B cell (primary cell): ENCODE data around the gene NFAM1. TPM values are rescaled to one million over a fixed set of nuclear protein-coding genes. Genes with fewer than 3 reads are reported as not detected.

Experiments
- ATAC-seq: fragments of 200-7000 bp; cut with Tn5 transposase; one replicate; pipeline ENCODE4 v1.10.0; 2021; ENCODE audit warnings: low read depth, mild to moderate bottlenecking, moderate number of reproducible peaks, moderate library complexity
- CTCF ChIA-PET: fragments of 350-600 bp; sonication (Branson Sonifier 250); formaldehyde crosslinking; loops from one replicate; lab custom pipeline; 2021; ENCODE audit warnings: antibody characterized with exemption, inconsistent platforms; lab: Charles Lee
- POLR2A ChIA-PET: fragments of 350-600 bp; sonication (Branson Sonifier 250); formaldehyde crosslinking; loops from one replicate; lab custom pipeline; 2021; ENCODE audit warnings: antibody characterized with exemption; lab: Charles Lee
- DNase-seq: peaks from one replicate; pipeline ENCODE4 v3.0.0; 2013
- H2AFZ ChIP-seq: 2 replicates; pipeline ENCODE4 v1.6.1; 2012; ENCODE audit warnings: mild to moderate bottlenecking, low read depth, low read length; ENCODE audit not compliant: insufficient read depth, poor library complexity, severe bottlenecking
- H3K27ac ChIP-seq, 2 donors: 1 replicate in 1 of 2; 2 replicates in 1 of 2; pipeline ENCODE4 v1.5.1; 2012 to 2013; ENCODE audit warnings: low read length in 2 of 2, mild to moderate bottlenecking in 2 of 2, moderate library complexity in 1 of 2
- H3K27me3 ChIP-seq, 4 experiments: fragments of 200-600 bp in 1 of 4; sonication (generic) in 1 of 4; replicated peaks in 1 of 4; 1 replicate in 2 of 4; 2 replicates in 2 of 4; pipeline versions ENCODE4 v1.6.1 to v1.7.0; 2013 to 2016; ENCODE audit warnings: low read length in 3 of 4, mild to moderate bottlenecking in 2 of 4, mixed read lengths in 1 of 4, moderate library complexity in 1 of 4; ENCODE audit not compliant: insufficient read depth in 4 of 4, control insufficient read depth in 3 of 4; ENCODE audit errors: control extremely low read depth in 1 of 4
- H3K36me3 ChIP-seq, 2 experiments: replicated peaks in 1 of 2; 1 replicate in 1 of 2; 2 replicates in 1 of 2; pipeline versions ENCODE4 v1.6.1 to v1.7.1; 2013; ENCODE audit warnings: low read length in 1 of 2; ENCODE audit not compliant: insufficient read depth in 2 of 2, control insufficient read depth in 1 of 2; ENCODE audit errors: control extremely low read depth in 1 of 2, extremely low read depth in 1 of 2
- H3K4me1 ChIP-seq, 2 donors: fragments of 200-600 bp in 1 of 2; sonication (generic) in 1 of 2; 1 replicate in 1 of 2; 2 replicates in 1 of 2; pipeline versions ENCODE4 v1.5.1 to v1.6.1; 2013 to 2017; ENCODE audit warnings: low read length in 2 of 2; ENCODE audit not compliant: control insufficient read depth in 2 of 2, insufficient read depth in 2 of 2
- H3K4me2 ChIP-seq: replicated peaks from 2 replicates; pipeline ENCODE3; 2012; ENCODE audit warnings: mild to moderate bottlenecking, low read depth, low read length; ENCODE audit not compliant: poor library complexity, severe bottlenecking
- H3K4me3 ChIP-seq, 5 experiments: fragments of 200-600 bp in 1 of 5; sonication (generic) in 1 of 5; 1 replicate in 3 of 5; 2 replicates in 2 of 5; pipeline versions ENCODE4 v1.5.1 to v1.7.0; 2011 to 2016; ENCODE audit warnings: low read length in 4 of 5, mild to moderate bottlenecking in 4 of 5, low read depth in 2 of 5, control low read depth in 1 of 5, moderate library complexity in 1 of 5; ENCODE audit not compliant: insufficient read depth in 1 of 5; ENCODE audit errors: control extremely low read depth in 1 of 5, extremely low read depth in 1 of 5
- H3K79me2 ChIP-seq: fragments of 200-600 bp; sonication (generic); one replicate; pipeline ENCODE4 v1.6.0; 2016; ENCODE audit warnings: low read length; ENCODE audit not compliant: control insufficient read depth, insufficient read depth
- H3K9ac ChIP-seq: fragments of 200-600 bp; sonication (generic); 2 replicates; pipeline ENCODE4 v1.6.1; 2017; ENCODE audit warnings: mild to moderate bottlenecking, low read length, moderate library complexity
- H3K9me3 ChIP-seq, 3 donors: one replicate each; pipeline versions ENCODE4 v1.6.1 to v1.7.1; 2013; ENCODE audit warnings: low read length in 2 of 3; ENCODE audit not compliant: control insufficient read depth in 2 of 3, insufficient read depth in 1 of 3; ENCODE audit errors: control extremely low read depth in 1 of 3
- H4K20me1 ChIP-seq: 2 replicates; pipeline ENCODE4 v1.6.0; 2012; ENCODE audit warnings: mild to moderate bottlenecking, low read length; ENCODE audit not compliant: insufficient read depth, control insufficient read depth, poor library complexity, severe bottlenecking
- H3K27ac Mint-ChIP-seq: one replicate; pipeline ENCODE4 v1.8.0; 2021; ENCODE audit warnings: mixed read lengths
- H3K27me3 Mint-ChIP-seq: one replicate; pipeline ENCODE4 v1.8.0; 2021; ENCODE audit warnings: mixed read lengths
- H3K4me1 Mint-ChIP-seq: one replicate; pipeline ENCODE4 v1.8.0; 2021; ENCODE audit warnings: mixed read lengths
- H3K4me3 Mint-ChIP-seq: one replicate; pipeline ENCODE4 v1.8.0; 2021; ENCODE audit warnings: mixed read lengths
- H3K9me3 Mint-ChIP-seq: one replicate; pipeline ENCODE4 v1.8.0; 2022; ENCODE audit warnings: mixed read lengths; ENCODE audit not compliant: insufficient read depth
- EZH2 ChIP-seq: IDR thresholded peaks from 2 replicates; pipeline ENCODE4 v1.6.1; 2012; ENCODE audit warnings: borderline replicate concordance, low read depth, mild to moderate bottlenecking, moderate library complexity, low read length; ENCODE audit not compliant: insufficient read depth, poor library complexity, severe bottlenecking
- WGBS: methylation state at CpG from one replicate; pipeline ENCODE4 v1.1.5; 2013; ENCODE audit warnings: missing lambda C conversion rate; ENCODE audit not compliant: insufficient coverage; 5-methylcytosine and 5-hydroxymethylcytosine counted together
- intact Hi-C: fragments of 100-400 bp; cut with micrococcal nuclease; formaldehyde crosslinking; loops from one replicate; pipeline ENCODE4 v1.10.0; 2022
- polyA plus RNA-seq: library from polyadenylated mRNA; depleted of rRNA; stranded (reverse); fragments of >200 nt; gene quantifications from 2 replicates; pipeline ENCODE4 v1.2.3, GENCODE V29; 2012
- total RNA-seq, 2 donors: library from RNA; stranded (reverse); fragments of 120-200 nt in 1 of 2; gene quantifications; 1 replicate in 1 of 2; 2 replicates in 1 of 2; pipeline versions ENCODE4 v1.2.3 to v1.2.4, GENCODE V29; 2013 to 2022
- TF ChIP-seq, protein P1 (sequence below): fragments of 200-600 bp; IDR thresholded peaks from one replicate; pipeline ENCODE4 v1.8.0; 2022; ENCODE audit warnings: antibody characterized with exemption, mild to moderate bottlenecking

Gene NFAM1
- total and polyA plus RNA-seq, 2 donors (not counting 1 experiment from before 2014, with no cell fraction given): 0.27 to 0.52 TPM

DNA sequence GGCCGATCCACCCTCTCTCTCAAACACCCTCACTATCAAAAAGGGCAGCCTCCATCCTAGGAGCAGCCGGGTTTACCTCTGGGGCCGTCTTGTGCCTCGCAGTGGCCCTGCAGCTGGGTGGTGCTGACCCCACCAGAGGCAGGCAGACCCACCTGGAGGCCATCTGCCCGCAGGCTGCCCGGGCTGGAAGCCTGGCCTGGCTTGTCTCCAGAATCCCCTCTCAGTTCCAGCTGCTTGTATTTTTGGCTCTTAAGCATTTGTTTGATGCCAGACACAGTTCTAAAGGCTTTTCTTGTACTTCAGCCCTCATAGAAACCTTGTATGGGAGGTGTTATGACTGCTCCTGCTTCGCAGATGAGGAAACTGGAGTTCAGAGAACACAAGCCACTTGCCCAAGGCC, 4.2 kb upstream of the NFAM1 start:
- H3K9ac ChIP-seq: no peak overlapping the region

More for the DNA sequence above, 4.2 kb upstream of the NFAM1 start:
- TF ChIP-seq, protein P1, sequence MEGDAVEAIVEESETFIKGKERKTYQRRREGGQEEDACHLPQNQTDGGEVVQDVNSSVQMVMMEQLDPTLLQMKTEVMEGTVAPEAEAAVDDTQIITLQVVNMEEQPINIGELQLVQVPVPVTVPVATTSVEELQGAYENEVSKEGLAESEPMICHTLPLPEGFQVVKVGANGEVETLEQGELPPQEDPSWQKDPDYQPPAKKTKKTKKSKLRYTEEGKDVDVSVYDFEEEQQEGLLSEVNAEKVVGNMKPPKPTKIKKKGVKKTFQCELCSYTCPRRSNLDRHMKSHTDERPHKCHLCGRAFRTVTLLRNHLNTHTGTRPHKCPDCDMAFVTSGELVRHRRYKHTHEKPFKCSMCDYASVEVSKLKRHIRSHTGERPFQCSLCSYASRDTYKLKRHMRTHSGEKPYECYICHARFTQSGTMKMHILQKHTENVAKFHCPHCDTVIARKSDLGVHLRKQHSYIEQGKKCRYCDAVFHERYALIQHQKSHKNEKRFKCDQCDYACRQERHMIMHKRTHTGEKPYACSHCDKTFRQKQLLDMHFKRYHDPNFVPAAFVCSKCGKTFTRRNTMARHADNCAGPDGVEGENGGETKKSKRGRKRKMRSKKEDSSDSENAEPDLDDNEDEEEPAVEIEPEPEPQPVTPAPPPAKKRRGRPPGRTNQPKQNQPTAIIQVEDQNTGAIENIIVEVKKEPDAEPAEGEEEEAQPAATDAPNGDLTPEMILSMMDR: no peak
- no peak for TF ChIP-seq EZH2
- H3K9me3 Mint-ChIP-seq: no peaks in the 10 kb centered on the region
- CTCF ChIA-PET: interaction anchor here (0.6 to 10.7 kb wide), 15 partner anchors 10 to 592 kb away, joined by 3 to 131 read pairs (median 4); partner anchors contain the start of genes NDUFA6 and SEPTIN3
- no peak for ATAC-seq
- DNase-seq: no peak
- Histone ChIP-seq H2AFZ (no peak overlapping the region), H3K27ac (no peak overlapping the region), H3K4me3 (no peak overlapping the region), H3K36me3 (no peaks in the 10 kb centered on the region), H3K4me2 (peak overlapping the region; percentile 3), H3K79me2 (no peaks in the 10 kb centered on the region), H3K9me3 (peaks cover 0 to 3% (median 0%) of the 10 kb centered on the region in 3 donors), H4K20me1 (no peaks in the 10 kb centered on the region), H3K4me1 (peaks cover 43 to 54% of the 10 kb centered on the region in 2 donors), H3K27me3 (peaks cover 0 to 66% (median 24%) of the 10 kb centered on the region in 4 experiments)
- H3K4me1 Mint-ChIP-seq: peaks cover 44% of the 10 kb centered on the region
- no peak overlapping the region for H3K27ac Mint-ChIP-seq
- POLR2A ChIA-PET: interaction anchor here (0.7 kb wide), 2 partner anchors 20 to 650 kb away, joined by 3 read pairs; no protein-coding TSS in a partner anchor
- intact Hi-C loops: loop anchor here (5.0 to 10.0 kb wide), 2 partner anchors 124 to 742 kb away; partner anchors contain the start of gene MEI1
- peak overlapping the region; percentile 39 for H3K4me3 Mint-ChIP-seq
- H3K27me3 Mint-ChIP-seq: peaks cover 47% of the 10 kb centered on the region
- WGBS: 57% methylated on average over 7 of the region's 7 CpGs
